Neuron (in vitro differentiated cells): ENCODE results near the gene CYP4F22.

Experiments used
- H2AFZ ChIP-seq: one replicate; pipeline ENCODE4 v1.6.1; 2013; ENCODE audit warnings: low read depth, mild to moderate bottlenecking, inconsistent platforms, low read length, moderate library complexity
- H3K27me3 ChIP-seq: one replicate; pipeline ENCODE4 v1.6.1; 2013; ENCODE audit warnings: low read length; ENCODE audit not compliant: insufficient read depth
- H3K36me3 ChIP-seq: one replicate; pipeline ENCODE4 v1.6.1; 2013; ENCODE audit warnings: low read length; ENCODE audit not compliant: insufficient read depth
- H3K4me1 ChIP-seq: one replicate; pipeline ENCODE4 v1.6.1; 2013; ENCODE audit warnings: low read length; ENCODE audit not compliant: insufficient read depth
- H3K4me3 ChIP-seq: 2 replicates; pipeline ENCODE4 v1.5.1; 2013; ENCODE audit warnings: mild to moderate bottlenecking, low read length, moderate library complexity
- H3K9me3 ChIP-seq: one replicate; pipeline ENCODE4 v1.6.1; 2013; ENCODE audit warnings: low read length

The CYP4F22 gene

GRCh38 chr19:15534957-15535864 is 26.9 kb downstream of the CYP4F22 start:
- Histone ChIP-seq H3K9me3 (no peaks in the 10 kb centered on the region), H3K27me3 (peaks cover under 1% of the 10 kb centered on the region), H3K36me3 (no peaks in the 10 kb centered on the region), H2AFZ (no peak overlapping the region), H3K4me1 (no peaks in the 10 kb centered on the region), H3K4me3 (no peak overlapping the region)

- no peaks in the 10 kb centered on the region for H3K27me3 ChIP-seq
- no peak overlapping the region for H2AFZ ChIP-seq
- no peaks in the 10 kb centered on the region for H3K36me3 ChIP-seq
- no peaks in the 10 kb centered on the region for H3K9me3 ChIP-seq
- no peak overlapping the region for H3K4me3 ChIP-seq
- H3K4me1 ChIP-seq, result no peaks in the 10 kb centered on the region
Measured at GRCh38 chr19:15536350-15536749, 28.0 kb downstream of the CYP4F22 start.

DNA sequence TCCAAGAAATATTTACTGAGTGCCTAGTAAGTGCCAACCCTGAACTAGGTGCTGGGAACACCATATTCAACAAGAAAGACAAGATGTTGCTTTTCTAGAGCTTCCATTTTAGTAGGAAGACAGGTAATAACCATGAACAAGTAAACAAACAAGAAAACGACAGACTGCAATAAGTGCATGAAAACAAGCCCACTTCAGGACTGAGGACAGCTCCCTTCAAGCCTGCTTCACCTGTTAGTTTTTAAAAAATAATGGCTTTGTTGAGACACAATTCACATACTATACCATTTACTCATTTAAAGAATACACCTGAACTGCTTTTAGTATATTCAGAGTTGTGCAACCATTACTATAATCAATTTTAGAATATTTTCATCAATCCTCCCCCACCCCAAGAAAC is 30.4 kb downstream of the CYP4F22 start:
- H3K4me1 ChIP-seq, result no peaks in the 10 kb centered on the region

GRCh38 chr19:15539638-15540037 is 31.3 kb downstream of the CYP4F22 start:
- Histone ChIP-seq H3K4me3 (no peak overlapping the region), H3K36me3 (no peaks in the 10 kb centered on the region), H3K27me3 (no peaks in the 10 kb centered on the region), H2AFZ (no peak overlapping the region), H3K4me1 (no peaks in the 10 kb centered on the region), H3K9me3 (no peaks in the 10 kb centered on the region)

More for the DNA sequence above, 30.4 kb downstream of the CYP4F22 start:
- Histone ChIP-seq H3K4me3 (no peak overlapping the region), H3K36me3 (no peaks in the 10 kb centered on the region), H3K9me3 (no peaks in the 10 kb centered on the region), H3K27me3 (no peaks in the 10 kb centered on the region), H2AFZ (no peak overlapping the region)

GRCh38 chr19:15540435-15540834 is 32.1 kb downstream of the CYP4F22 start:
- no peaks in the 10 kb centered on the region for H3K27me3 ChIP-seq
- H3K4me1 ChIP-seq, result no peaks in the 10 kb centered on the region
- no peaks in the 10 kb centered on the region for H3K36me3 ChIP-seq
- no peak overlapping the region for H2AFZ ChIP-seq
- H3K9me3 ChIP-seq, result no peaks in the 10 kb centered on the region
- H3K4me3 ChIP-seq, result no peak overlapping the region

- H3K36me3 ChIP-seq, result no peaks in the 10 kb centered on the region
- no peaks in the 10 kb centered on the region for H3K9me3 ChIP-seq
- H3K4me1 ChIP-seq, result no peaks in the 10 kb centered on the region
- H2AFZ ChIP-seq, result no peak overlapping the region
- no peak overlapping the region for H3K4me3 ChIP-seq
- no peaks in the 10 kb centered on the region for H3K27me3 ChIP-seq
Measured at GRCh38 chr19:15544283-15544682, 36.0 kb downstream of the CYP4F22 start.

- Histone ChIP-seq H3K4me1 (no peaks in the 10 kb centered on the region), H3K9me3 (no peaks in the 10 kb centered on the region), H3K4me3 (no peak overlapping the region), H3K36me3 (no peaks in the 10 kb centered on the region), H2AFZ (no peak overlapping the region), H3K27me3 (no peaks in the 10 kb centered on the region)
Measured at GRCh38 chr19:15544970-15545369, 36.6 kb downstream of the CYP4F22 start.

- Histone ChIP-seq H3K4me1 (no peaks in the 10 kb centered on the region), H3K27me3 (peaks cover 2% of the 10 kb centered on the region), H3K36me3 (no peaks in the 10 kb centered on the region), H3K9me3 (no peaks in the 10 kb centered on the region), H3K4me3 (no peak overlapping the region), H2AFZ (no peak overlapping the region)
Measured at GRCh38 chr19:15548648-15549047, 40.3 kb downstream of the CYP4F22 start.

- H2AFZ ChIP-seq, result no peak overlapping the region
- no peaks in the 10 kb centered on the region for H3K36me3 ChIP-seq
- H3K4me1 ChIP-seq, result no peaks in the 10 kb centered on the region
- no peaks in the 10 kb centered on the region for H3K9me3 ChIP-seq
- no peak overlapping the region for H3K4me3 ChIP-seq
- peaks cover 2% of the 10 kb centered on the region for H3K27me3 ChIP-seq
Measured at GRCh38 chr19:15549581-15549980, 41.3 kb downstream of the CYP4F22 start.

DNA sequence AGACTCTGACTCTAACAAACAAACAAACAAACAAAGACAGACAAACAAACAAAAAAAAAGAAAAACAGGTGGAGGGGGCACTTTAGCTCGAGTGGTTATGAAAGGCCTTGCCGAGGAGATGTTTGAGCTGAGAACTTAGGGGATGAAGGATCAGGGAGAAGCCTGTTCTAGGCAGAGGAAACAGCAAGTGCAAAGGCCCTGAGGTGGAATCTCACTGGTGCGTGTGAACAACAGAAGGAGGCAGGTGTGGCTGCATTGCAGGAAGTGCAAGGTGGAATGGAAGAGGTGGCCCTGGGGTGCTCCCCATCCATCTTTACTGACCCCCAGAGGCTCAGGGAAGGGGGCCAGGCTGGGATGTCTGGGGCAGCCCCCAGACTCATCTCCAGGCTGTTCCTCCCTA is 41.9 kb downstream of the CYP4F22 start:
- no peak overlapping the region for H2AFZ ChIP-seq
- H3K4me3 ChIP-seq, result no peak overlapping the region
- H3K27me3 ChIP-seq, result peaks cover 2% of the 10 kb centered on the region
- no peaks in the 10 kb centered on the region for H3K4me1 ChIP-seq
- no peaks in the 10 kb centered on the region for H3K9me3 ChIP-seq
- no peaks in the 10 kb centered on the region for H3K36me3 ChIP-seq

DNA sequence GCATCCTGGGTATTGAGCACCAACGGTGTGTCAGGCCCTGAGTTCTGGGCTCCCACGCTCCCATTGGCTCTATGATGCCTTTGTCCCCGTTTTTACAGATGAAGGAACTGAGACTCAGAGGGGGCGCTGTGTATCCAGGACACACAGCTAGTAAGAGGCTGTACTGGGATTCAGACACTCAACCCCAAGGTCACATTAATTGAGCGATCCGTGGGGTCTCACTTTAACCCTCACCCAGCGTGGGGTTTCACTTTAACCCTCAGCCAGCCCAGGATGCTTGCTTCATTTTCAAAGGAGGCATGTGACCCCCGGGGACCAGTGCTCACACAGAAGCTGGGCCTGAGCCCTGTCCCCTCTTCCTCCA is 42.6 kb downstream of the CYP4F22 start:
- no peaks in the 10 kb centered on the region for H3K9me3 ChIP-seq
- peaks cover 2% of the 10 kb centered on the region for H3K27me3 ChIP-seq
- no peak overlapping the region for H2AFZ ChIP-seq
- no peak overlapping the region for H3K4me3 ChIP-seq
- H3K4me1 ChIP-seq, result no peaks in the 10 kb centered on the region
- no peaks in the 10 kb centered on the region for H3K36me3 ChIP-seq

DNA sequence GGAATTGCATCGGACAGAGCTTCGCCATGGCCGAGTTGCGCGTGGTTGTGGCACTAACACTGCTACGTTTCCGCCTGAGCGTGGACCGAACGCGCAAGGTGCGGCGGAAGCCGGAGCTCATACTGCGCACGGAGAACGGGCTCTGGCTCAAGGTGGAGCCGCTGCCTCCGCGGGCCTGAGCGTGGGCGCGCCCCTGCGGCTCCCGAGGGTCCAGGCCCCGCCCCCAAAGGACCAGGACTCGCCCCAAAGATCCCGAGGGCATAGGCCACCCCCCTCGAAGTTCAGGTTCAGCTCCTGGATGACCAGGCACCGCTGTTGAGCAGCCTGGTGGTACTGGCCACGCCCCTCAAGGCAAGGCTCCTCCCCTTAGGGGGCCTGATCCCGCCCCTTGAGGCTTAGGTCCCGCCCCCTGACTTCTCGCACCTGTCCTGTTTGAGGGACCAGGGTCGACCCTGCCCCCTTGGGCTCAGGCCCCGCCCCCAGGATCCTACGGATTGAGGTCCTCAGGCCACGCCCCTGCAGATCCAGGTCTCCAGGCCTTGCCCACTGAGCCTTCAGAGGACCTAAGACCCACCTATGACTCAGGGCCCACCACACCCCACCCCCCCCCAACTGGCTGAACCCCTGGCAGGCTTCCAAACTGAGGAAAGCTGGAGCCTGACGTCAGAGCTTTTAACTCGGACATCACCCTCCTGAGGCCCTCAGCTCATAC is 43.1 kb downstream of the CYP4F22 start:
- no peaks in the 10 kb centered on the region for H3K4me1 ChIP-seq
- H3K9me3 ChIP-seq, result no peaks in the 10 kb centered on the region
- no peak overlapping the region for H2AFZ ChIP-seq
- peaks cover 2% of the 10 kb centered on the region for H3K27me3 ChIP-seq
- no peak overlapping the region for H3K4me3 ChIP-seq
- no peaks in the 10 kb centered on the region for H3K36me3 ChIP-seq

- Histone ChIP-seq H3K27me3 (peaks cover 2% of the 10 kb centered on the region), H3K36me3 (no peaks in the 10 kb centered on the region), H2AFZ (no peak overlapping the region), H3K4me1 (no peaks in the 10 kb centered on the region), H3K9me3 (no peaks in the 10 kb centered on the region), H3K4me3 (no peak overlapping the region)
Measured at GRCh38 chr19:15555021-15555420, 46.7 kb downstream of the CYP4F22 start.
